KOPT-K1 (cell line): ENCODE results near the gene TLR6.
"Not testable (repeated sequence)": the region's sequence is repeated elsewhere in the genome, so short reads cannot be mapped to it uniquely, and the experiment has no call there.

Source experiments
- H3K27ac ChIP-seq: fragments of 200-600 bp; sonication (generic); 2 replicates; pipeline ENCODE4 v1.5.1; 2016; ENCODE audit warnings: antibody characterized with exemption, mild to moderate bottlenecking, low read depth, low read length; ENCODE audit not compliant: poor library complexity, severe bottlenecking
- H3K36me3 ChIP-seq: fragments of 200-600 bp; sonication (generic); 2 replicates; pipeline ENCODE4 v1.5.1; 2017; ENCODE audit warnings: antibody characterized with exemption, mild to moderate bottlenecking, low read length, moderate library complexity; ENCODE audit not compliant: insufficient read depth
- H3K9me3 ChIP-seq: fragments of 200-600 bp; sonication (generic); 2 replicates; pipeline ENCODE4 v1.5.1; 2017; ENCODE audit warnings: antibody characterized with exemption, low read length, mild to moderate bottlenecking; ENCODE audit not compliant: insufficient read depth, poor library complexity, severe bottlenecking

TLR6 gene

DNA sequence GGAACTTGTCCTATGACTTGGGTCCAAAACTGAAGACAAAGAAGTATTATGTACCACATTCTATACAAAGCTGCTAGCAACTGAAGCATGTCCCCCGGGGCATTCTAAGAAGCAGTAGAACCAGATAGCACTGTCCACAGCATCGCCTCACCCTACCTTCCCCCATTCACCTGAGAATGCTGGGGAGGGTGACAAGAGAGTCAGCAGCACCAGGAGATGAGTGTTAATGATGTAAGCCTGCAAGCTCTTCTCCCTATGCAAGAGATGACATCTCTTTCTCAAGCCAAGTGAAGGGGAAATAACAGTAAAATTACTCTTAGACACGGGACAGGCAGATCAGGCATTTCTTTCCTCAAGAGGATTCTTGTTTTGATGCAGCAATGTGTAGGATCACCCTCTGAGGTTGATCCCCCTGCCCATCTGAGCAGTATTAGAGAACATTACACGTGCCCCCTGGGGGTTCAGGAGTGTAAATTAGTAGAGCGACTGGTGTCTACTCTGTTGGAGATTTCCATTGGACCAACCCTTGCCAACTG, 38.1 kb downstream of the TLR6 start:
- peaks cover 8% of the 10 kb centered on the region for H3K9me3 ChIP-seq
- H3K27ac ChIP-seq = no peak overlapping the region
- no peaks in the 10 kb centered on the region for H3K36me3 ChIP-seq

DNA sequence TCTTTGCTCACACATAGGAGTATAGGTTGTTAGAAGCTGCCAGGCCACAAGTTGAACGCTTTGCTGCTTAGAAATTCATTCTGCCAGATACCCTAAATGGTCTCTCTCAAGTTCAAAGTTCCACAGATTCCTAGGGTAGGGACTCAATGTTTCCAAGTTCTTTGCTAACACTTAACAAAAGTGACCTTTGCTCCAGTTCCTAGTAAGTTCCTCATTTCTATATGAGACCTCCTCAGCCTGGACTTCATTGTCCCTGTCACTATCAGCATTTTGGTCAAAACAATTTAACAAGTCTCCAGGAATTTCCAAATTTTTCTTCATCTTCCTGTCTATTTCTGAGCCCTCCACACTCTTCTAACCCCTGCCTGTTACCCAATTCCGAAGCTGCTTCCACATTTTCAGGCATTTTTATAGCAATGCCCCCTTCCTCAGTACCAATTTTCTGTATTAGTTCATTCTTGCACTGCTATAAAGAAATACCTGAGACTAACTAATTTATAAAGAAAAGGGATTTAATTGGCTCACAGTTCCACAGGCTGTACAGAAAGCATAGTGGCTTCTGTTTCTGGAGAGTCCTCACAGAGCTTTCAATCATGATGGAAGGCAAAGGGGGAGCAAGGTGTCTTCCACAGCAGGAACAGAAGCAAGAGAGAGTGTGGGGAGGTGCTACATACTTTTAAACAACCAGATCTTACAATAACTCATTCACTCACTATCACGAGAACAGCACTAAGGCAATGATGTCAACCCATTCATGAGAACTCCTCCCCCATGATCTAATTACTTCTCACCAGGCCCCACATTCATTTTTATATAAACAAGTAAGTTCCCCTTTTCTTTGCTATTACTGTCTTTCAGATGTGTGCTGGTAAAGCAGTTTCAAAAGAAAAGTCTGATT, 40.5 kb downstream of the TLR6 start:
- no peaks in the 10 kb centered on the region for H3K36me3 ChIP-seq
- no peak overlapping the region for H3K27ac ChIP-seq
- H3K9me3 ChIP-seq = no peaks in the 10 kb centered on the region

DNA sequence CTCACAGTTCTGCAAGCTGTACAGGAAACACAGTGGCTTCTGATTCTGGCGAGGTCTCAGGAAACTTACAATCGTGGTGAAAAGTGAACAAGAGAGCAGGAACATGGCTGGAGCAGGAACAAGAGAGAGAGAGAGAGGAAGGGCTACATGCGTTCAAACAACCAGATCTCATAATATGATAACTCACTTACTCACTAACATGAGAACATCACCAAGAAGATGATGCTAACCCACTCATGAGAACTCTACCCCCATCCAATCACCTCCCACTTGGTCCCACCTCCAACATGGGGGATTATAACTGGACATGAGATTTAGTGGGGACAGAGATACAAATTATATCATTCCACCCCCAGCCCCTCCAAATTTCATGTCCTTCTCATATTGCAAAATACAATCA, 42.2 kb downstream of the TLR6 start:
- Histone ChIP-seq H3K9me3 (no peaks in the 10 kb centered on the region), H3K27ac (no peak overlapping the region), H3K36me3 (no peaks in the 10 kb centered on the region)

DNA sequence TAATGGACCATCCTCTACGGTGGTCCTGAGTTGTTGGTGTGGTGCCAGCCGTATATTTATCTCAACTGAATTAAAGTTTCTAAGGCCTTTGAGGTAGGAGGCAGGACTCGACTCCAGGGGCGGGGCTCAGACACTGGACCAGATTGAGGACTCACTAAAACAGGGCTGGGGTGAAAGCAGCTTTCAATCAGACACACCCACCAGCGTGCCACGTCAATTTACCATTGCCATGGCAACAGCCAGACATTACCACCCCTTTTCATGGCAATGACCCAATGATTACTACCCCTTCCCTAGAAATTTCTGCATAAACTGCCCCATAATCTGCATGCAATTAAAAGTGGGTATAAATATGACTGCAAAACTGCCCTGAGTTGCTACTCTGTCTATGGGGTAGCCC, 45.3 kb downstream of the TLR6 start:
- no peaks in the 10 kb centered on the region for H3K9me3 ChIP-seq
- no peaks in the 10 kb centered on the region for H3K36me3 ChIP-seq
- no peak overlapping the region for H3K27ac ChIP-seq

DNA sequence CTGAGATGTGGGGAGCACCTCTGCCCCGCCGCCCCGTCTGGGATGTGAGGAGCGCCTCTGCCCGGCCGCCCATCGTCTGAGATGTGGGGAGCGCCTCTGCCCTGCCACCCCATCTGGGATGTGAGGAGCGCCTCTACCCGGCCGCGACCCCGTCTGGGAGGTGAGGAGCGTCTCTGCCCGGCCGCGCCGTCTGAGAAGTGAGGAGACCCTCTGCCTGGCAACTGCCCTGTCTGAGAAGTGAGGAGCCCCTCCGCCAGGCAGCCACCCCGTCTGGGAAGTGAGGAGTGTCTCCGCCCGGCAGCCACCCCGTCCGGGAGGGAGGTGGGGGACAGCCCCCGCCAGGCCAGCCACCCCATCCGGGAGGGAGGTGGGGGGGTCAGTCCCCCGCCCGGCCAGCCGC, 49.2 kb downstream of the TLR6 start:
- H3K27ac ChIP-seq, H3K36me3 ChIP-seq: not testable (repeated sequence)
- H3K9me3 ChIP-seq = peaks cover 12% of the 10 kb centered on the region

DNA sequence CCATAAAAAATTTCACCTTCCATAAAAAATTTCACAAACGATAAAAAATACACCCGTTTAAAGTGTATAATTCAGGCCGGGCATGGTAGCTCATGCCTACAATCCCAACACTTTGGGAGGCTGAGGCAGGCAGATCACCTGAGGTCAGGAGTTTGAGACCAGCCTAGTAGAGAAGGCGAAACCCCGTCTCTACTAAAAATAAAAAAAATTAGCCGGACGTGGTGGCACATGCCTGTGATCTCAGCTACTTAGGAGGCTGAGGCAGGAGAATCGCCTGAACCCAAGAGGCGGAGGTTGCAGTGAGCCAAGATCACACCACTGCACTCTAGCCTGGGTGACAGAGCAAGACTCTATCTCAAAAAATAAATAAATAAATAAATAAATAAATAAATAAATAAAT, 50.4 kb downstream of the TLR6 start:
- not testable (repeated sequence) for H3K27ac ChIP-seq, H3K36me3 ChIP-seq
- H3K9me3 ChIP-seq = peaks cover 23% of the 10 kb centered on the region

DNA sequence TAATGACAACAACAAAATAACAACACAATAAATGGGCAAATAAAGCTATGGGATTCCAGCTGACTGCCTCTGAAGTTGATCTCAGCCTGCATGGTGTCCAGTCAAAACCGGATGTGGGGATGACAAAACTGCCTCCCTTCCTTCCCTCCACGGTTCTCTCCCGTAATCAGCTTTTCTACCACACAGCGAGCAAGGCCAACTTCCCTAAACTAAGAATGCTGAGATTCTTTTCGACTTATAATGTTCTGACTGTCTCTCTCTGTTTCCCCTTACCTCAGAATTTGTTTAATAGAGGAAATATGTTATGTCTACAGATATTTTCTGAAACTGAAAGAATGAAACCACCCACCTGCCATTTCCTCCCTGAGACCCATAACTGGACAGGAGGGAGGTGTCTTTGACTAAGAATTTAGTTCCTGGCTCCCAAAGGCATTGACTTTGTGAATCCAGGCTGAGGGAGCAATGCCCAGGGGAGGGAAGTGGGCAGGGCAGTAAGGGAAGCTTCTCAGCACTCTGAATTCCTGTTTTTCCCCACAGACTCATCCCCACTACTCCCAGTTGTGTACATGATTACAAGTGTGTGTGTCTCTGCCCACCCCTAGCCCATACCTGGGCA, 51.0 kb downstream of the TLR6 start:
- H3K27ac ChIP-seq = no peak overlapping the region
- peaks cover 24% of the 10 kb centered on the region for H3K9me3 ChIP-seq
- no peaks in the 10 kb centered on the region for H3K36me3 ChIP-seq

DNA sequence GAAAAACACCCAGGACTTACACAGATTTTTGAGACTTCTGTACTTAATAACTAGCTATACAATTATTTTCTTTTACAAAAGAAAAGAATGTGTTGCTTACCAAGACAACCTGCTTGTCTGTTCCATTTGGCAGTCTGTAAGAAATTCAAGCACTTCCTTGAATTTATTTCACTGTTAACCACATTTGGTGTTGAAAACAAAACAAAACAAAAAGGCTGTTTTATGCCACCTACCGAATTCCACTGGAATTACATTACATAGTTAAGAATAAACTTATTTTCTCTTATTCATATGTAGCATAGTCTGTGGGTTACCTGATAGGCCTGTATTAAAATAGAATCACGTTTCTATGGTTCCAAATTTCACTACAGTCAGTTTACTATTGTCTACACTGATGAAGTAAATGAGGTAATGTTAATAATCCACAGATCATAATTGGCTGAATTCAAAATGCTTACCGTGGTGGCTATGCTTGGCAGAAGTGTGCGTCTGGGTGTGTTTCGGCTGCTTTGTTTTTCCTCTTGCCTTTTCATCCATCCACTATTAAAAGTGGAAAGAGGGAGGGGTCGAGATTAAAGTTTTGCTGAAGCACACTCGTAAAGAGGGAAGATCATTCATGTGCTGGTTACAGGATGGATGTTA, 51.8 kb downstream of the TLR6 start, which contains the start of gene TLR1:
TLR1 (minus strand) TSS at position 138 of the 642 bp plus-strand sequence. CDS start 5,960 bp downstream, outside the sequence.
- no peak within 1 kb of the TSS for H3K27ac ChIP-seq
- no peaks in the 10 kb centered on the region for H3K36me3 ChIP-seq
- H3K9me3 ChIP-seq = peaks cover 24% of the 10 kb centered on the region

DNA sequence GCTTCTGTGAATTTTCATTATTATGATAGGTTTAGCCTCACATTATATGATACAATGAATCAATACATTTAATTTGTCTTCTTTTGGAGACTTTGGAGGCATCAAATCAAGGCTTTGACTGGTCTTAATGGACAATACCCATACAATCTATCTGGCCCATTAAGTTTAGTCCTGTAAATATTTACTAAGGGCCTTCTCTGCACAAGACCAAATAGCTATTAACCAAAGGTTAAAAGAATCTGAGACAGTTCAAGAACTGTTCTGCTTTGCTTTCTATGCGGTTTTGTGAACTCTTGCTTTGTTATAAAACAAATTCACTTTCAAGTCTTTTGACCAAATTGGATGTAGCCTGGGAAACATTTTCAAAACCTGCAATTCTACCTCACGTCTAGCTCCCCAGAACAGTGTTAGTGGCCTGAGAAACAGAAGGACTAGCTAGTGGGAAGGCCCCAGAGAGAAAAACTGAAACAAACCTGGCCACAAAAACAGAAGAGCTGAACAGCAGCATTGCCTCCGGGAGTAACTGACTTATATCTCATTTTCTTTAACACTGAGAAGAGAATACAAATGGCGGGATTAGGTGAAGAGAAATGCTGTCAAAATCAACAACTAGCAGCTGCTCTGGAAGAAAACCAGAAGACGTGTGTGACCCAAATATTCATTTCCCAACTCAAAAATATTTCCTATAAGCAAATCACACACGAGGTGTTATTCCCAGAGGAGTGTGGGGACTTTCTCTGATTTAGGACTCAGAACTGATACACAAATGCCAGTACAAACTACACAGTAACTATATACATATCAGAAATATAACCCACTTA, 52.6 kb downstream of the TLR6 start:
- H3K36me3 ChIP-seq = no peaks in the 10 kb centered on the region
- peaks cover 24% of the 10 kb centered on the region for H3K9me3 ChIP-seq
- H3K27ac ChIP-seq = no peak overlapping the region

DNA sequence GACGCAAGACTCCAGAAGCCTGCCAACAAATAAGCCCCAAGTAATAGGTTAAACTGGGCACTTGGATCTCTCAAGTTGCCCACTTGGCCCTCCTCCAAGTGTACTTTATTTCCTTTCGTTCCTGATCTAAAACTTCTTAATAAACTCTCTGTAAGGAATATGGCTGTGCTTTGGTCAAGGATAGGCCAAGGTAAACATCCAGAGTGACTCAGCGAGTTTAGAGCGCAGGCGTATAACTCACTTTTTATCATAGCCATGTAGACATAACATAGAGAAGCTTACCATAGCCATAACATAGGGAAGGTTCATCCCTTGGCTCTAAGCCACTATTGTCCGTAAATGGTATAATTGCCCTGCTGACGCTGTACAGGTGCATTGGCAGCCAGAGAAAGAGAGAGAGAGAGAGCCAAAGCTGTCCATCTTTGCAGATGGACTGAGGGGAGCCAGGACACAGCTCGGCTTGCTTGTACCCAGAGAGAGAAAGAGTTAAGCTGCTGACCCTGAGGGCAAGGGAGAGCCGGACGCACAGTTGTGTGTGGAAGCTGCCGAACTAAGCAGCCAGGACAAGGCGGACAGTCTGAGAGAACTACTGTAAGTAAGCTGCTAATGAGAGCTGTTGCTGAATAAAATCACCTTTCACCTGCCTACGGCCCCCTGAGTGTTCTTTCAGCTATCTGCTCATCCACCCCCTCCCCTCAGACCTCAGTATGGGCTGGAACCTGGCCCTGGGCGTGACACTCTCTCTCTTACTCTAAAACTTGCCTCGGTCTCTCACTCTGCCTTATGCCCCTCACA, 53.9 kb downstream of the TLR6 start:
- peaks cover 24% of the 10 kb centered on the region for H3K9me3 ChIP-seq
- no peak overlapping the region for H3K27ac ChIP-seq
- no peaks in the 10 kb centered on the region for H3K36me3 ChIP-seq

DNA sequence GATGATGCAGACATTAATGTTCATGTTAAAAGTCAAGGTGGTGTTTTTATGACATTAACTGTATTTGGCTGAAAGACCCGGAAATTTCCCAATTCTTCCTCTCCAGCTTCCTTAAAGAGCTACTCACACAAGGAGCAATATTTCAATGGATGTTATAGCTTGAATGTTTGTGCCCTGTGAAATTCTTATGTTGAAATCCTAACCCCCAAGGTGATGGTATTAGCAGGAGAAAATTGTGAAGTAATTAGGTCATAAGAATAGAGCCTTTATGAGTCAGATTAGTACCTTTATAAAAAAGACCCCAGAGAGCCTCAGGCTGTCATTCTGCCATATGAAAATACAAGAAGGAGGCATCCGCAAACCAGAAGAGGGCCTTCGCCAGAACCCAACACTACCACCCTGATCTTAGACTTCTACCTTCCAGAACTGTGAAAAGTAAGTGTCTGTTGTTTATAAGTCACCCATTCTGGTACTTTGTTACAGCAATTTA, 55.6 kb downstream of the TLR6 start:
- Histone ChIP-seq H3K27ac (no peak overlapping the region), H3K36me3 (no peaks in the 10 kb centered on the region), H3K9me3 (peaks cover 24% of the 10 kb centered on the region)

DNA sequence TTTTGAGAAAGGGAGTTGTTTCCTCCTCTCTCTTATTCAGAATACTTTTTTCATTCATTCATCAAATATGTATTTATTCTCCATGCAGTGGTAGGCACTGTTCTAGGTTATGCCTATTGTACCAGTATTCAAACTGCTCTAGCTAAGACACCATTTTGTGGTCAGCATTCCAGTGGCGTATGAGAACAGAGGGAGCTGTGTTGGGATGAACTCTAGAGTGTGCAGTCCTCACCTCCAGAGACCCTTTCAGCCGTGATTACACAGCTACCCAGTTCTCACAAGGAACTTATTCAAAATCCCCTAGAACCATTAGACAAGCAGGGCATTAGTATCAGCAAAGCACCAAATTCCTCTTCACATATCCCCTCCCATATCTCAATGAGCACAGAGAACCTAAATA, 56.3 kb downstream of the TLR6 start:
- Histone ChIP-seq H3K9me3 (peaks cover 24% of the 10 kb centered on the region), H3K36me3 (no peaks in the 10 kb centered on the region), H3K27ac (no peak overlapping the region)

DNA sequence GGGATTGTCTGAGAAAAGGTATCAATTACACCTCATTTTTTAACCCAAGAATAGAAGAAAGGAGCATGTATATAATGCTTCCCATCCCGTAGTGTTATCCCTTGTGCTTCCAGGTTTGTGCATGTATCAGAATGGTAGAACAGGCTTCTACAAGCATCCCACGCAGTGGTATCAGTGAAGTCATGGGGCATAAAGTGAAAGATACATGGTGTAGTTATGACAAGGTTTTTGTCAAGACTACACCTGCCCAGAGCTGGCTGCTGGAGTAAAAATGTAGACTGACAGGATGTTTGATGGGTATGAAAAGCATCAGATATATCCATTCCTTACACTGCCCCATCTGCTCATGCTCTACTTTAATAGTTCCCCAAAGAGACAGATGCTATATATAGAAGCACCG, 61.5 kb downstream of the TLR6 start:
- H3K27ac ChIP-seq = no peak overlapping the region
- H3K36me3 ChIP-seq = no peaks in the 10 kb centered on the region
- no peaks in the 10 kb centered on the region for H3K9me3 ChIP-seq

DNA sequence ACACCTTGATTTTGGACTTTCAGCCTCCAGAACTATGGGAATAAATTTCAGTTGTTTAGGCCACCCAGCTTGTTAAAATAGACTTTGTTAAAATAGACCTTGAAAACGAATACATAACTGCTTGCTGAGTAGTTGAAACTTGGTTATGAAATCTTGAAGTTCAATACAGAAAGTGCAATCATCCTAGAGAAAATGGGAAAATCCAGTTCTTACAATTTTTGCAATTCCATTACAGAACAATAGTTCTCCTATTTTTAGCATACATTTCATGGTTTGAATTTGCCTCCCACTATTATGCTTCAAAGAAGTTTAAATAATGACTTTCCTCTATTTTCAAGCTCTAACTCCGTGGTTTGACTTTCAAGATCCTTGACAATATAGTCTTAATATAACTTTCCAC, 62.6 kb downstream of the TLR6 start:
- H3K9me3 ChIP-seq = no peaks in the 10 kb centered on the region
- no peak overlapping the region for H3K27ac ChIP-seq
- no peaks in the 10 kb centered on the region for H3K36me3 ChIP-seq
